Measurements from ENCODE around the gene MAP1LC3B2. TPM values are rescaled to one million over a fixed set of nuclear protein-coding genes. Genes with fewer than 3 reads are reported as not detected.

Gene MAP1LC3B2
- total RNA-seq, 1 experiment from 2014 or later = 1.5 TPM

GRCh38 chr12:116601933-116602810 is 43.0 kb downstream of the MAP1LC3B2 start:
- TF ChIP-seq, protein P1, sequence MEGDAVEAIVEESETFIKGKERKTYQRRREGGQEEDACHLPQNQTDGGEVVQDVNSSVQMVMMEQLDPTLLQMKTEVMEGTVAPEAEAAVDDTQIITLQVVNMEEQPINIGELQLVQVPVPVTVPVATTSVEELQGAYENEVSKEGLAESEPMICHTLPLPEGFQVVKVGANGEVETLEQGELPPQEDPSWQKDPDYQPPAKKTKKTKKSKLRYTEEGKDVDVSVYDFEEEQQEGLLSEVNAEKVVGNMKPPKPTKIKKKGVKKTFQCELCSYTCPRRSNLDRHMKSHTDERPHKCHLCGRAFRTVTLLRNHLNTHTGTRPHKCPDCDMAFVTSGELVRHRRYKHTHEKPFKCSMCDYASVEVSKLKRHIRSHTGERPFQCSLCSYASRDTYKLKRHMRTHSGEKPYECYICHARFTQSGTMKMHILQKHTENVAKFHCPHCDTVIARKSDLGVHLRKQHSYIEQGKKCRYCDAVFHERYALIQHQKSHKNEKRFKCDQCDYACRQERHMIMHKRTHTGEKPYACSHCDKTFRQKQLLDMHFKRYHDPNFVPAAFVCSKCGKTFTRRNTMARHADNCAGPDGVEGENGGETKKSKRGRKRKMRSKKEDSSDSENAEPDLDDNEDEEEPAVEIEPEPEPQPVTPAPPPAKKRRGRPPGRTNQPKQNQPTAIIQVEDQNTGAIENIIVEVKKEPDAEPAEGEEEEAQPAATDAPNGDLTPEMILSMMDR (conservative IDR thresholded peaks at IDR 0.05) = no peak
- DNase-seq = no peak
- Histone ChIP-seq H3K27ac (ENCODE audit: insufficient read length, low read depth, low read length) (no peak overlapping the region), H3K79me2 (ENCODE audit: insufficient read depth, low read length) (no peaks in the 10 kb centered on the region), H4K91ac (ENCODE audit: insufficient read length, low read depth, low read length) (no peak overlapping the region), H3K27me3 (ENCODE audit: insufficient read depth, low read length) (no peaks in the 10 kb centered on the region), H4K8ac (replicated peaks; ENCODE audit: insufficient read length, low read depth, low read length) (no peak overlapping the region), H2BK15ac (ENCODE audit: low read depth, low read length) (no peak overlapping the region), H4K20me1 (ENCODE audit: control insufficient read depth, insufficient read depth, insufficient read length) (no peaks in the 10 kb centered on the region), H2AK5ac (ENCODE audit: insufficient read length, low read length) (no peak overlapping the region), H3K9ac (ENCODE audit: extremely low read depth, insufficient read length, low read length) (no peak overlapping the region), H3T11ph (ENCODE audit: low read length) (no peak overlapping the region), H3K23ac (ENCODE audit: insufficient read length, low read depth, low read length) (no peak overlapping the region), H2BK120ac (ENCODE audit: low read depth, low read length, poor library complexity, severe bottlenecking) (no peak overlapping the region), H3K4me1 (ENCODE audit: insufficient read depth, low read length) (peaks cover 3% of the 10 kb centered on the region; the same call in 1 of the 2 replicates), H3K79me1 (ENCODE audit: insufficient read depth, low read depth, low read length, poor library complexity, severe bottlenecking) (no peaks in the 10 kb centered on the region), H2BK12ac (ENCODE audit: insufficient read length, low read depth, low read length) (no peak overlapping the region), H3K4me2 (ENCODE audit: insufficient read depth, insufficient read length, low read length) (no peak overlapping the region), H2BK5ac (ENCODE audit: insufficient read length, low read length) (no peak overlapping the region), H3K56ac (ENCODE audit: insufficient read length, low read depth, low read length) (no peak overlapping the region), H3K14ac (ENCODE audit: insufficient read depth, low read length) (no peak overlapping the region), H3K18ac (ENCODE audit: insufficient read length, low read depth, low read length) (no peak overlapping the region), H4K5ac (ENCODE audit: insufficient read length, low read depth, low read length) (no peak overlapping the region), H2BK20ac (ENCODE audit: low read depth, low read length, poor library complexity, severe bottlenecking) (no peak overlapping the region), H3K23me2 (ENCODE audit: insufficient read length, low read depth, low read length, poor library complexity, severe bottlenecking) (no peaks in the 10 kb centered on the region), H3K4ac (ENCODE audit: low read depth, low read length) (no peak overlapping the region), H2AFZ (ENCODE audit: low read length) (no peak overlapping the region), H3K9me3 (ENCODE audit: control insufficient read depth, low read depth, low read length) (no peaks in the 10 kb centered on the region)
- no peak overlapping the region for H3K27ac Mint-ChIP-seq
- H3K4me1 Mint-ChIP-seq = peaks cover 53 to 57% of the 10 kb centered on the region in 2 experiments
- WGBS (ENCODE audit: extremely low coverage, insufficient read length, low lambda C conversion rate) = no CpG with 5 or more reads among the region's 7 CpGs
- H3K36me3 Mint-ChIP-seq (ENCODE audit: insufficient read depth in 1 of 3, low read depth in 3 of 3) = peaks cover 0 to 9% (median 0%) of the 10 kb centered on the region in 3 experiments; a peak in 1 of 7 replicates
- H3K9me3 Mint-ChIP-seq = peaks cover 0 to 8% of the 10 kb centered on the region in 2 experiments; a peak in 3 of 5 replicates
- no peak overlapping the region for H3K4me3 Mint-ChIP-seq
- peaks cover 2% of the 10 kb centered on the region for H3K27me3 Mint-ChIP-seq (ENCODE audit: low read depth)
